Right lobe of liver (tissue), 6 donors: ENCODE results near the gene OGA. TPM values are rescaled to one million over a fixed set of nuclear protein-coding genes. Genes with fewer than 3 reads are reported as not detected.

Experiments used
- ATAC-seq, 4 donors: fragments of 200-7000 bp; cut with Tn5 transposase; one replicate each; pipeline ENCODE4 v1.9.1; 2020; ENCODE audit warnings: mild to moderate bottlenecking in 4 of 4, moderate library complexity in 4 of 4
- DNase-seq, 3 donors: peaks; one replicate each; pipeline ENCODE4 v3.0.0-alpha.2; 2020
- H3K27ac ChIP-seq, 3 donors: fragments of 200-600 bp; one replicate each; pipeline ENCODE4 v1.8.0; 2022
- H3K27me3 ChIP-seq, 2 donors: fragments of 200-600 bp; one replicate each; pipeline ENCODE4 v1.8.0; 2022
- H3K36me3 ChIP-seq, 4 donors: fragments of 200-600 bp; sonication (generic) in 1 of 4; one replicate each; pipeline versions ENCODE4 v1.5.1 to v1.8.0; 2017 to 2022; ENCODE audit warnings: control low read depth in 1 of 4
- H3K4me1 ChIP-seq, 4 donors: fragments of 200-600 bp; sonication (generic) in 1 of 4; one replicate each; pipeline versions ENCODE4 v1.5.1 to v1.8.0; 2017 to 2022; ENCODE audit warnings: control low read depth in 1 of 4
- H3K4me3 ChIP-seq, 3 donors: fragments of 200-600 bp; one replicate each; pipeline ENCODE4 v1.8.0; 2022
- H3K9me3 ChIP-seq, 4 donors: fragments of 200-600 bp; sonication (generic) in 1 of 4; one replicate each; pipeline versions ENCODE4 v1.5.1 to v1.8.0; 2017 to 2022; ENCODE audit warnings: control low read depth in 1 of 4
- POLR2A ChIP-seq: fragments of 450-650 bp; IDR thresholded peaks from one replicate; pipeline ENCODE4 v1.6.1; 2017; ENCODE audit warnings: antibody characterized with exemption, mild to moderate bottlenecking
- WGBS: methylation state at CpG from one replicate; pipeline ENCODE4 v1.1.6; 2018; ENCODE audit warnings: low coverage, low lambda C conversion rate; ENCODE audit not compliant: insufficient coverage; ENCODE audit errors: missing lambda C conversion rate; 5-methylcytosine and 5-hydroxymethylcytosine counted together
- intact Hi-C, 2 donors: fragments of 100-400 bp; cut with DNase I; formaldehyde crosslinking; loops; one replicate each; pipeline versions ENCODE4 v1.11.2 to v1.14.1; 2022
- total RNA-seq, 6 experiments: library from RNA; depleted of rRNA in 2 of 6; stranded (reverse); fragments of >200 nt in 2 of 6; fragmentation: NEBNext Ultra II Directional in 3 of 6; extraction: Animal tissue kit (Norgen Biotek cat#: 25700) in 3 of 6; gene quantifications; one replicate each; pipeline versions ENCODE4 v1.1.0 to v1.2.4, GENCODE V29; 2016 to 2023
- TF ChIP-seq, protein P1 (sequence below), 4 donors: fragments of 200-600 bp in 3 of 4; fragments of 450-650 bp in 1 of 4; IDR thresholded peaks; one replicate each; pipeline versions ENCODE4 v1.5.1 to v1.8.0; 2016 to 2022; ENCODE audit warnings: antibody characterized with exemption in 4 of 4, mild to moderate bottlenecking in 2 of 4
- donor health status: DM: no; HTN: yes; CAD: no.
- donor health status: DM: no; HTN: no; CAD: no.
- donor health status: DM: no; HTN: no; CAD: no.
- donor health status: DM: no; HTN: yes; CAD: no.
- donor health status: DM: no; HTN: yes; CAD: no.

Gene OGA
- total RNA-seq, 6 experiments from 2014 or later = 34.7 to 52.2 (median 36.7) TPM

- ATAC-seq (no peak), DNase-seq (no peak)
- peaks cover 0 to 34% (median 9%) of the 10 kb centered on the region in 4 donors for H3K4me1 ChIP-seq
- H3K27ac ChIP-seq = no peak overlapping the region
- intact Hi-C loops = loop anchor here (5.0 to 10.0 kb wide), 3 partner anchors 175 to 563 kb away; no protein-coding TSS in a partner anchor
- H3K4me3 ChIP-seq = no peak overlapping the region
- H3K36me3 ChIP-seq = no peaks in the 10 kb centered on the region
- peaks cover 0 to 13% of the 10 kb centered on the region in 2 donors for H3K27me3 ChIP-seq
- TF ChIP-seq POLR2A = no peak
- TF ChIP-seq, protein P1, sequence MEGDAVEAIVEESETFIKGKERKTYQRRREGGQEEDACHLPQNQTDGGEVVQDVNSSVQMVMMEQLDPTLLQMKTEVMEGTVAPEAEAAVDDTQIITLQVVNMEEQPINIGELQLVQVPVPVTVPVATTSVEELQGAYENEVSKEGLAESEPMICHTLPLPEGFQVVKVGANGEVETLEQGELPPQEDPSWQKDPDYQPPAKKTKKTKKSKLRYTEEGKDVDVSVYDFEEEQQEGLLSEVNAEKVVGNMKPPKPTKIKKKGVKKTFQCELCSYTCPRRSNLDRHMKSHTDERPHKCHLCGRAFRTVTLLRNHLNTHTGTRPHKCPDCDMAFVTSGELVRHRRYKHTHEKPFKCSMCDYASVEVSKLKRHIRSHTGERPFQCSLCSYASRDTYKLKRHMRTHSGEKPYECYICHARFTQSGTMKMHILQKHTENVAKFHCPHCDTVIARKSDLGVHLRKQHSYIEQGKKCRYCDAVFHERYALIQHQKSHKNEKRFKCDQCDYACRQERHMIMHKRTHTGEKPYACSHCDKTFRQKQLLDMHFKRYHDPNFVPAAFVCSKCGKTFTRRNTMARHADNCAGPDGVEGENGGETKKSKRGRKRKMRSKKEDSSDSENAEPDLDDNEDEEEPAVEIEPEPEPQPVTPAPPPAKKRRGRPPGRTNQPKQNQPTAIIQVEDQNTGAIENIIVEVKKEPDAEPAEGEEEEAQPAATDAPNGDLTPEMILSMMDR (IDR thresholded peaks at IDR 0.05) = no peak
- H3K9me3 ChIP-seq = no peaks in the 10 kb centered on the region
- WGBS = 85% methylated on average over 2 of the region's 3 CpGs
These were observed 40.6 kb downstream of the OGA start for GRCh38 chr10:101777619-101778145.

DNA sequence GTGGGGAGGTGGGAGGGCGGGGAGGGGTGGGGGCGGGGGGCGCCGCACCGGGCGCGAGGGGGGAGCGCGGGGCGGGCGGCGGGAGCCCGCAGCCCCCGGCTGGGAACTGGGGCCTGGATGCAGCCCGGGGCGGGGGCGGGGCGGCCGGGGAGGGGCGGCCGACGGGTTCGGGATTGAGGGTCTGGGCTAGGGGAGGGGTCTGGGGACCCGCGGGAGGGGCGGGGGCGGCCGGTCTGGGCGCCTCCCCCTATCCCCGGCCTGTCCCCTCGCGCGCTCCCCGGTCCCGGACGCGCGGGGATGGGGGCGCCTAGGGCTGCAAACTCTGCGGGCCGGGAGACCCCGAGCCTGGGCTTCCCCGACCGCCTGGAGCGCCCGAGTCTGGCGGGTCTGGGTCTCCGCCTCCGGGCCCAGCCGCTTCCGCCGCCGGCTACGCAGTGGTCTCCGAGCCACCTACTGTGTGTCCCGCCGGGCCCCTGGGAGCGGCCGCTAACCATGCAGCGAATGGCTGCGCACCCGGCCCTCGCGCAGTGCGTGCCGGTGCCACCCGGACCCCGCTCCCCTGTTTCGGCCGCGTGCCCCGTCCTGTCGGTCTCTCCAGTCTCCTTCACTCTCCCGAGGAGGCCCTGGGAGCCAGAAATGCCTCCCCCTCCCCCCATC is 42.0 kb downstream of the OGA start:
- ATAC-seq (no peak), DNase-seq (no peak)
- no peaks in the 10 kb centered on the region for H3K36me3 ChIP-seq
- peaks cover 0 to 13% of the 10 kb centered on the region in 2 donors for H3K27me3 ChIP-seq
- no peak overlapping the region for H3K27ac ChIP-seq
- WGBS = 11% methylated on average over 3 of the region's 74 CpGs
- no peaks in the 10 kb centered on the region for H3K9me3 ChIP-seq
- no peak overlapping the region for H3K4me3 ChIP-seq
- peaks cover 0 to 34% (median 9%) of the 10 kb centered on the region in 4 donors for H3K4me1 ChIP-seq
- intact Hi-C loops = loop anchor here (5.0 to 10.0 kb wide), 3 partner anchors 174 to 561 kb away; no protein-coding TSS in a partner anchor
- TF ChIP-seq, protein P1 (IDR thresholded peaks at IDR 0.05) = no peak
- TF ChIP-seq POLR2A = no peak

DNA sequence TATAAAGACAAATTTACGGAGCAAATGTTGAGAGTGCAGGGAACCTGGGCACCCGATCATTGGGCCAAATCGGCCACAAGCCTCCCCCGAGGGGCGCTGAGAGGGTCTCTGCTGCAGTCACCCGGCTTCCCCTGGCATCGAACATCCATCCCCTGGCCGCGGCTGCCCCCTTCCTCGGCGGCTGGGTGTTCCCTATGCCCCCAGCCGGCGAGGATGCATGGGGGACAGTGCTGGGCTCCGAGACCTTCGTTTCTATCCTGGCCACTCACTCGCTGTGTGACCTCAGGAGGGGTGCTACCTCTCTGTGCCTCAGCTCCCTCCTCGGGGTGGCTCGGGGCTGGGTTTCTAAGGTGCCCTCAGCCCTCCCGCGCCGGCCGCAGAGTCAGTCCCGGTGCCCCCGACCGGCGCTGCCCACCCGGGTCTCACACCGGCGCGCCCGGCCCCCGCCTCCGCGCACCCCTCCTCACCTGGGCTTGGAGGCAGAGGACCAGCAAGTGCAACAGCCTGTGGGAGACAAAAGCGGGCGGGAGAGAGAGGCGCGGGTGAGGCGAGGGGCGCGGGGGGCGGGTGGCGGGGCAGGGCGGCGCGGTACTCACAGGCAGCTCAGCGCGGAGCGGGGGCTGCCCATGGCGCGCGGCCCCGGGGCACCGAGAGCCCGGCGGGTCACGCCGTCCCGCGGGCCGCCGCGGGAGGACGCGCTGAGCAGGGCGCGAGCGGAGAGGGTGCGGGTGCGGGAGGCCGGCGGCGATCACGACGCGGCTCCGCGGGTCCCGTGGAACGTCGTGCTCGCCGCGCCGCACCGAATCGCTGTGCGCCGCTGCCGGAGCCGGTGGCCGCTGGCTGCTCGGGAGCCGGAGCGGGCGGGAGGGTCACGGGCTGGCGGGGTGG is 42.7 kb downstream of the OGA start, which contains the start of gene FGF8:
Gene FGF8 (minus strand): TSS at position 842 of the 888 bp plus-strand sequence. CDS start 214 bp downstream, at position 628.
- TF ChIP-seq, protein P1 (IDR thresholded peaks at IDR 0.05) = no peak
- no peak for TF ChIP-seq POLR2A
- Histone ChIP-seq H3K36me3 (no peaks in the 10 kb centered on the region), H3K4me3 (no peak within 1 kb of the TSS), H3K9me3 (no peaks in the 10 kb centered on the region), H3K27me3 (peaks cover 0 to 13% of the 10 kb centered on the region in 2 donors), H3K27ac (no peak within 1 kb of the TSS), H3K4me1 (peaks cover 0 to 34% (median 9%) of the 10 kb centered on the region in 4 donors)
- no peak for DNase-seq
- 5% methylated on average over 23 of the region's 98 CpGs for WGBS
- intact Hi-C loops = loop anchor here (5.0 to 10.0 kb wide), 3 partner anchors 173 to 561 kb away; no protein-coding TSS in a partner anchor
- ATAC-seq = no peak

- TF ChIP-seq, protein P1 (IDR thresholded peaks at IDR 0.05) = no peak
- no peak for TF ChIP-seq POLR2A
- no peak for DNase-seq
- Histone ChIP-seq H3K9me3 (no peaks in the 10 kb centered on the region), H3K4me1 (peaks cover 0 to 27% (median 6%) of the 10 kb centered on the region in 4 donors), H3K27ac (no peak overlapping the region), H3K27me3 (peaks cover 0 to 13% of the 10 kb centered on the region in 2 donors), H3K4me3 (no peak overlapping the region), H3K36me3 (no peaks in the 10 kb centered on the region)
- intact Hi-C loops = loop anchor here (5.0 to 10.0 kb wide), 3 partner anchors 172 to 560 kb away; no protein-coding TSS in a partner anchor
- no peak for ATAC-seq
- 4% methylated on average over 16 of the region's 32 CpGs for WGBS
These were observed 43.5 kb downstream of the OGA start for GRCh38 chr10:101774589-101775272.
